Limb (tissue), 2 donors: ENCODE data around the gene VPS37D.
A peak's percentile ranks its signal among the peaks of the same experiment; 100 is the strongest.

Experiments
- DNase-seq, 2 donors: peaks; one replicate each; pipeline ENCODE4 v3.0.0-alpha.2; 2016; ENCODE audit errors: extremely low spot score in 2 of 2

The VPS37D gene

GRCh38 chr7:73680501-73680900 is 12.9 kb downstream of the VPS37D start:
- no peak for DNase-seq

- DNase-seq, result no peak
Measured at GRCh38 chr7:73681031-73681430, 13.4 kb downstream of the VPS37D start.

- DNase-seq, result no peak
Measured at GRCh38 chr7:73682745-73683055, 15.1 kb downstream of the VPS37D start.

GRCh38 chr7:73683056-73683787 is 15.6 kb downstream of the VPS37D start, which contains the start of the genes BUD23 and DNAJC30:
Gene BUD23 (plus strand): TSS chr7:73683597. CDS start chr7:73683626, 29 bp downstream.
Gene DNAJC30 (minus strand): TSS chr7:73683453. CDS start chr7:73683423, 30 bp downstream.
- peak; percentile 94 to 99 for DNase-seq

GRCh38 chr7:73683788-73684693 is 16.4 kb downstream of the VPS37D start:
- no peak for DNase-seq

GRCh38 chr7:73685311-73685710 is 17.7 kb downstream of the VPS37D start:
- DNase-seq, result no peak

GRCh38 chr7:73688288-73688687 is 20.7 kb downstream of the VPS37D start:
- DNase-seq, result no peak

- no peak for DNase-seq
Measured at GRCh38 chr7:73690646-73691045, 23.0 kb downstream of the VPS37D start.

GRCh38 chr7:73696372-73696771 is 28.7 kb downstream of the VPS37D start:
- DNase-seq, result no peak

- DNase-seq, result no peak
Measured at GRCh38 chr7:73698410-73698809, 30.8 kb downstream of the VPS37D start.

- no peak for DNase-seq
Measured at GRCh38 chr7:73699370-73700068, 31.9 kb downstream of the VPS37D start.

GRCh38 chr7:73700069-73700423 is 32.4 kb downstream of the VPS37D start:
- DNase-seq, result no peak

- no peak for DNase-seq
Measured at GRCh38 chr7:73700581-73701134, 33.0 kb downstream of the VPS37D start.

GRCh38 chr7:73701357-73701995 is 33.8 kb downstream of the VPS37D start:
- DNase-seq, result no peak

- no peak for DNase-seq
Measured at GRCh38 chr7:73702226-73702625, 34.6 kb downstream of the VPS37D start.

GRCh38 chr7:73702665-73703064 is 35.0 kb downstream of the VPS37D start:
- DNase-seq, result no peak

GRCh38 chr7:73703225-73703624 is 35.6 kb downstream of the VPS37D start:
- DNase-seq, result no peak

GRCh38 chr7:73703757-73704639 is 36.4 kb downstream of the VPS37D start:
- DNase-seq, result peak; percentile 84 to 90

- DNase-seq, result no peak
Measured at GRCh38 chr7:73704640-73705550, 37.3 kb downstream of the VPS37D start.
